Heart right ventricle (tissue), 16 donors: ENCODE measurements around the gene PTPRD. TPM values are rescaled to one million over a fixed set of nuclear protein-coding genes. Genes with fewer than 3 reads are reported as not detected.
A peak's percentile ranks its signal among the peaks of the same experiment; 100 is the strongest.

Experiments
- ATAC-seq, 8 donors: fragments of 200-7000 bp; cut with Tn5 transposase; one replicate each; pipeline ENCODE4 v1.9.1; 2020; ENCODE audit warnings: mild to moderate bottlenecking in 8 of 8, moderate library complexity in 8 of 8, moderate number of reproducible peaks in 1 of 8
- DNase-seq, 2 donors: peaks; one replicate each; pipeline ENCODE4 v3.0.0-alpha.2; 2020
- H3K27ac ChIP-seq, 10 donors: fragments of 200-600 bp; sonication (generic) in 2 of 10; one replicate each; pipeline versions ENCODE4 v1.5.0 to v1.8.0; 2020 to 2022; ENCODE audit warnings: mild to moderate bottlenecking in 3 of 10
- H3K27me3 ChIP-seq, 7 donors: fragments of 200-600 bp; one replicate each; pipeline ENCODE4 v1.8.0; 2021 to 2022; ENCODE audit warnings: mild to moderate bottlenecking in 2 of 7
- H3K36me3 ChIP-seq, 9 donors: fragments of 200-600 bp; sonication (generic) in 1 of 9; one replicate each; pipeline versions ENCODE4 v1.5.0 to v1.8.0; 2020 to 2022; ENCODE audit warnings: mild to moderate bottlenecking in 2 of 9
- H3K4me1 ChIP-seq, 9 donors: fragments of 200-600 bp; sonication (generic) in 1 of 9; one replicate each; pipeline versions ENCODE4 v1.5.0 to v1.8.0; 2020 to 2022; ENCODE audit warnings: mild to moderate bottlenecking in 4 of 9
- H3K4me3 ChIP-seq, 10 donors: fragments of 200-600 bp; sonication (generic) in 2 of 10; one replicate each; pipeline versions ENCODE4 v1.5.0 to v1.8.0; 2020 to 2022; ENCODE audit warnings: mild to moderate bottlenecking in 7 of 10, moderate library complexity in 2 of 10
- H3K9me3 ChIP-seq, 11 donors: fragments of 200-600 bp in 10 of 11; sonication (generic) in 2 of 11; one replicate each; pipeline versions ENCODE4 v1.5.0 to v1.8.0; 2013 to 2022; ENCODE audit warnings: mild to moderate bottlenecking in 2 of 11, control low read depth in 1 of 11, moderate library complexity in 1 of 11
- WGBS, 2 donors: extraction: QIAGEN DNeasy Blood & Tissue Kit; methylation state at CpG; one replicate each; pipeline ENCODE4 v1.1.7; 2013; ENCODE audit warnings: inconsistent platforms in 1 of 2; 5-methylcytosine and 5-hydroxymethylcytosine counted together
- intact Hi-C, 10 donors: fragments of 100-400 bp; cut with DNase I; formaldehyde crosslinking; loops; one replicate each; pipeline versions ENCODE4 v1.11.1 to v1.14.2; 2022
- polyA plus RNA-seq, 2 donors: library from polyadenylated mRNA; stranded (reverse); fragments of 200-250 nt; gene quantifications; one replicate each; pipeline ENCODE4 v1.2.3, GENCODE V29; 2013
- total RNA-seq, 10 donors: library from RNA; stranded (reverse); fragmentation: NEBNext Ultra II Directional in 3 of 10; extraction: Animal tissue kit (Norgen Biotek cat#: 25700) in 3 of 10; gene quantifications; one replicate each; pipeline versions ENCODE4 v1.2.1 to v1.2.4, GENCODE V29; 2021 to 2023
- TF ChIP-seq, protein P1 (sequence below), 9 donors: fragments of 200-600 bp; sonication (generic) in 2 of 9; IDR thresholded peaks; one replicate each; pipeline versions ENCODE4 v1.5.0 to v1.8.0; 2021 to 2022; ENCODE audit warnings: antibody characterized with exemption in 9 of 9, mild to moderate bottlenecking in 5 of 9, moderate library complexity in 1 of 9
- donor health status: Arrhythmogenic right ventricular cardiomyopathy.
- donor health status: ischemic (EF 13 %, LVEDD 7.1; RV severe dilation, severe dysfunction).
- donor health status: healthy with polysubstance abuse.
- donor health status: DM: no; HTN: yes; CAD: no.
- donor health status: DM: no; HTN: no; CAD: no.
- donor health status: ischemic (EF 25% LVEDD 6.9; RV normal size, moderate dysfunction).
- donor health status: ischemic (EF 25% LVEDD 5.7; RV mildly dilated, moderate dysfunction).
- donor health status: healthy.
- donor health status: DM: yes; HTN: yes; CAD: no.
- donor health status: Ischemic cardiomyopathy.
- donor health status: ischemic (EF 35%, LVEDD 5.7; RV mildly dilated, moderate dysfunction).
- donor health status: nonischemic (EF 11% LVEDD 7.7; RV severe dilation, severe dysfunction).
- donor health status: DM: yes; HTN: yes; CAD: no.
- donor health status: PGD.
- donor health status: ischemic (EF 29% LVEDD 5.4; RV normal size, mild dysfunction).
- donor health status: nonischemic (EF 23%, LVEDD 6.1; RV moderate dilation, normal function).

The PTPRD gene
- total and polyA plus RNA-seq, 12 donors, result 1.4 to 25.2 (median 13.0) TPM

DNA sequence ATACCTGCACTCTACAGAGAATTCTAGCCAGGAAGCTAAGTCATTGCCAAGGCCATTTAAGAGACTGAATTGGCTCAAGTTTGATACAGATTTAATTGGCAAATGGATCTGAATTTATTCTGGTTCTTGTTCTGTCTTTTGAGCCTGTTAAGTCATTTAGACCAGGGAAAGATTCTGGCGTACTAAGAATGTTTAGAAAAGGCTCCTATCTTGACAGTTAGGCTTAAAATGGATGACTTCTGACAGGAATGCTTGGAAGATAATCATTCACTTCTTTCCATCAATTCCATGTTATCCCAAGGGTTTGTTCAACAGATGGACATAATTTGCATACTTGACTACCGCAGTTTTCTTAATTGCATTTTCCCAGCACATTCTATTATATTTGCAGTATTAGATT lies 376.6 kb downstream of the PTPRD start:
- Histone ChIP-seq H3K9me3 (no peaks in the 10 kb centered on the region), H3K27me3 (no peaks in the 10 kb centered on the region), H3K36me3 (no peaks in the 10 kb centered on the region), H3K27ac (no peak overlapping the region), H3K4me1 (no peaks in the 10 kb centered on the region), H3K4me3 (no peak overlapping the region)
- intact Hi-C loops, result no loop called here
- 71 to 75% methylated on average over 2 of the region's 2 CpGs for WGBS, 2 donors
- TF ChIP-seq, protein P1, sequence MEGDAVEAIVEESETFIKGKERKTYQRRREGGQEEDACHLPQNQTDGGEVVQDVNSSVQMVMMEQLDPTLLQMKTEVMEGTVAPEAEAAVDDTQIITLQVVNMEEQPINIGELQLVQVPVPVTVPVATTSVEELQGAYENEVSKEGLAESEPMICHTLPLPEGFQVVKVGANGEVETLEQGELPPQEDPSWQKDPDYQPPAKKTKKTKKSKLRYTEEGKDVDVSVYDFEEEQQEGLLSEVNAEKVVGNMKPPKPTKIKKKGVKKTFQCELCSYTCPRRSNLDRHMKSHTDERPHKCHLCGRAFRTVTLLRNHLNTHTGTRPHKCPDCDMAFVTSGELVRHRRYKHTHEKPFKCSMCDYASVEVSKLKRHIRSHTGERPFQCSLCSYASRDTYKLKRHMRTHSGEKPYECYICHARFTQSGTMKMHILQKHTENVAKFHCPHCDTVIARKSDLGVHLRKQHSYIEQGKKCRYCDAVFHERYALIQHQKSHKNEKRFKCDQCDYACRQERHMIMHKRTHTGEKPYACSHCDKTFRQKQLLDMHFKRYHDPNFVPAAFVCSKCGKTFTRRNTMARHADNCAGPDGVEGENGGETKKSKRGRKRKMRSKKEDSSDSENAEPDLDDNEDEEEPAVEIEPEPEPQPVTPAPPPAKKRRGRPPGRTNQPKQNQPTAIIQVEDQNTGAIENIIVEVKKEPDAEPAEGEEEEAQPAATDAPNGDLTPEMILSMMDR (IDR thresholded peaks at IDR 0.05), result no peak
- DNase-seq, result no peak
- no peak for ATAC-seq

DNA sequence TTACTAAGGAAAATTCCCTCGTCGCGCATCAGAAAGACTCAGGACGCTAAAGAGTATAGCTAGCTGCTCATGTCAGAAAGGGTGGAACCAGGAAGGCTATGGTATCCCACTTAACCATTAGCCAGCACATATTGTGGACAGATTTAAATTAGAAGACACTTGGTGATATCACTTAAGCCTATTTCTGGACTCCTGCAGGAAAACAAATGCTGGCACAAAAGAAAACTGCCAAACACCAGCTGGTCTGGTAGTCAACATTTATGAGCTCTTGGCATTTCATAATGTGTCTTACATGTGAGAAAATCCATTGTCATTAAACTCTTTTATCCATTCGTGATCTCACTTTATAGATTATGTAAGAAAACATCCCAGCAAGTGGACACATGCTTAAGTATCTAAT lies 377.4 kb downstream of the PTPRD start:
- DNase-seq, result no peak
- intact Hi-C loops, result no loop called here
- Histone ChIP-seq H3K9me3 (no peaks in the 10 kb centered on the region), H3K36me3 (no peaks in the 10 kb centered on the region), H3K27ac (no peak overlapping the region), H3K4me3 (no peak overlapping the region), H3K4me1 (no peaks in the 10 kb centered on the region), H3K27me3 (no peaks in the 10 kb centered on the region)
- TF ChIP-seq, protein P1 (IDR thresholded peaks at IDR 0.05), result no peak
- ATAC-seq, result no peak
- 84 to 85% methylated on average over 5 of the region's 5 CpGs for WGBS, 2 donors

DNA sequence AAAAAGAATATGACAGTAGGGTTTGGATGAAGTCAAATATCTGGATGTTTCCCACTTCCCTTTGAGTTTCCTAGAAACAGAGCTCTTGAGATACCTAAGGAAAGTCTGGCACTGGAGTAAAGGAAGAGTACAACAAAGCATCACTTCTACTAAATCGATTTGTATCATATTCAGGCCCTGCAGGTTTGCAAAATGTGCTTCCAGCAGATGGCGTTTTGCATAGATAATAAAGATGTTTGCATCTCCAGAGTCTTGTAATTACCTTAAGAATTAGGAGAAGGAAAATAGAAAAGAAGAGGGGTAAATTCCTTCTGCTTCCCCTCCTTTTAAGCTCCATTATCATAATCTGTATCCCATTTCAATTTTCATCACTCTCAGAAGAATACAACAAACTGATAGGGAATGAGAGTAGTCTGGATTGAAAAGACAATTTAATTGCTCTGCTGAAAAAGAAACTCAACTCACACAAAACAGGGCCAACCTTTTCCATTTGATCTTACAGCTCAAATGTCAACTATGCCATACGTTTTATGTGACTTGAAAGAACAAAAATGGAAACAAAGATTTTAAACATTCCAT lies 380.4 kb downstream of the PTPRD start:
- TF ChIP-seq, protein P1 (IDR thresholded peaks at IDR 0.05), result peak in 4 of 9 donors; percentile 25 to 36 (median 28)
- intact Hi-C loops, result no loop called here
- no peak overlapping the region for H3K4me3 ChIP-seq
- DNase-seq, result no peak
- no peak overlapping the region for H3K27ac ChIP-seq
- no peaks in the 10 kb centered on the region for H3K27me3 ChIP-seq
- no peaks in the 10 kb centered on the region for H3K9me3 ChIP-seq
- H3K36me3 ChIP-seq, result no peaks in the 10 kb centered on the region
- WGBS, 2 donors, result 23 to 30% methylated on average over 3 of the region's 3 CpGs
- no peak for ATAC-seq
- no peaks in the 10 kb centered on the region for H3K4me1 ChIP-seq

DNA sequence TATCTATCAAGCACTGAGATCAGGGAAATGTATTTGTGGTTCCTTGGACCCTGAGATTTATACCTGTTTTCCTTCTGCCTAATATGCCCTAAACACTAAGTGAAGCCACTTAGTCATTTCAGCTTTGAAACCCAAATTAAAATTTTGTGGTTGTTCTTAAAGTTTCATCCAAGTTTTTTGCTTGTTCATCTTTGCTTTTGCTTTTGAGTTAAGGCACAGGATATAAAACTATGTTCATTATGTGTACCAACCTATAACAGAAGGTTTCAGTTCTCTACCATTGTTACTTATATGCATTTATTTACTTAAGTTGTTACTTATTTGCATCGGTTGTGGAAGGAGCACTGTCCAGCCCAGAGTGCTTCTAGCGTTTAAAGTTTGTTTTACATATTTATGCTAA lies 382.3 kb downstream of the PTPRD start:
- DNase-seq (no peak), ATAC-seq (no peak)
- Histone ChIP-seq H3K27me3 (no peaks in the 10 kb centered on the region), H3K4me3 (no peak overlapping the region), H3K9me3 (no peaks in the 10 kb centered on the region), H3K27ac (no peak overlapping the region), H3K4me1 (no peaks in the 10 kb centered on the region), H3K36me3 (no peaks in the 10 kb centered on the region)
- intact Hi-C loops, result no loop called here
- TF ChIP-seq, protein P1 (IDR thresholded peaks at IDR 0.05), result no peak
- 82 to 87% methylated on average over 2 of the region's 2 CpGs for WGBS, 2 donors
